Measurements from ENCODE around the gene FCGR3B.
A peak's percentile ranks its signal among the peaks of the same experiment; 100 is the strongest.
"Not testable (repeated sequence)": the region's sequence is repeated elsewhere in the genome, so short reads cannot be mapped to it uniquely, and the experiment has no call there.

FCGR3B gene
- total RNA-seq = 0 reads per million in 3 experiments

DNA sequence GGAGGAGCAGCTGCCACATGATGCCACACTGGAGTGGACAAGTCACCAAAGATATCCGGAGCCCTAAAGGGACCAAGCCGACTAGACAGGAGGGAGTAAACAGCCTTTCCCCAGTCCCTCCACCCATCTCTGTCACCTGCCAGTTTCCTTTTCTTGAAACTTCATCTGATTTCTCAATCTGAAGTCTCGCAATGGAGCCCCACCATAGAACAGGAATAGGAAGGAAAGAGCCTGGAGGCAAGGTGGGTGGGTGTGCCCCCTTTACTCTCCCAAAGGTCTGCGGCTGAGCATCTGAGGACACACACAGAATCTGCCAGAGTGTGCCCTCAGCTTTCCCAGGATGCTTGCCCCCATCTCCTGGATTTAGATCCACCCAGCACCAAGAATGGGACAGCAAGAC is at the start of gene FCGR3B:
Gene FCGR3B, minus strand, starts transcription at position 101 of the 400 bp plus-strand sequence. Its CDS starts 82 bp downstream, at position 19.
- DNase-seq = no peak

DNA sequence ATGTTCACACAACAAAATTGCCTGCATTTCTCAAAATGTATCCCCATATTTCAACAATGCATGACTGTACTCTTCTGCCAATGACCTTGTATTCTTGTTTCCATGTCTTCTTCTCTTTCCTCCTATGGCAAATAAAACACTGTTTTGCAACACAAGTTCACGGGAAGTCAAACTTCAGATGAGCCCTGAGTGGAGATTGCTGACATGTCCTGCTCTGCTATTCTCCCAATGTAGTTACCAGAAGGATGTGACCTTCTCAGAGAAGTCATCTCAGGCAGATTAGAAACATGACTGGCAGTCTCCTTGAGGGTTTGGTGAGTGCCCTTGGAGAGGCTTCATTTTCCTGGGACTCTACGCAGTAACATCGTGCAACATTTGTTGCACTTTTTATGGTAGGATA is 47.5 kb upstream of the FCGR3B start:
- DNase-seq = no peak

DNA sequence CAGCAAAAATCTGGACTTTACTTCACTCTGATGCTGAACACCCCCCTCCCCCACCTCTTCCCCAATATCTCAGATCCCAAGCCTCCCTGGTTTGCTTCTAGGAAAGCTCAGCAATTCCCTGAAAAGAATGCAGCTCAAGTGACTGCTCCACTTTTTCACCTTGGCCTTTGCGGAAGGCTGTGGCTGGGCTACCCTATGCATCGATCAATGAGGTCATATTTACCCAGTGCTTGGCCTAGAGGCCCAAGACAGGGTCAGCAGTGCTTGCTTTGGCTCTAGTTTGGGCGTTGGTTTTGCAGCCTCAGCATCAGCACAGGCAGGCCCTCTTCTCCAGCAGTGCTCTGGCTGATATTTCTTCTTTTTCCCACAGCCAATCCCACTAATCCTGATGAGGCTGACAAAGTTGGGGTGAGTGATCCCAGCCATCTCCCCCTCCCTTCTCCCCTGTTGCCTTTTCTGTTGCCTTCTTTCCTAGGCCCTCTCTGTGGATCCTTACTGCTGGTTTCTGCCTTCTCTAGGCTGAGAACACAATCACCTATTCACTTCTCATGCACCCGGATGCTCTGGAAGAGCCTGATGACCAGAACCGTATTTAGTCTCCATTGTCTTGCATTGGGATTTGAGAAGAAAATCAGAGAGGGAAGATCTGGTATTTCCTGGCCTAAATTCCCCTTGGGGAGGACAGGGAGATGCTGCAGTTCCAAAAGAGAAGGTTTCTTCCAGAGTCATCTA is 46.1 kb upstream of the FCGR3B start:
- DNase-seq = no peak

DNA sequence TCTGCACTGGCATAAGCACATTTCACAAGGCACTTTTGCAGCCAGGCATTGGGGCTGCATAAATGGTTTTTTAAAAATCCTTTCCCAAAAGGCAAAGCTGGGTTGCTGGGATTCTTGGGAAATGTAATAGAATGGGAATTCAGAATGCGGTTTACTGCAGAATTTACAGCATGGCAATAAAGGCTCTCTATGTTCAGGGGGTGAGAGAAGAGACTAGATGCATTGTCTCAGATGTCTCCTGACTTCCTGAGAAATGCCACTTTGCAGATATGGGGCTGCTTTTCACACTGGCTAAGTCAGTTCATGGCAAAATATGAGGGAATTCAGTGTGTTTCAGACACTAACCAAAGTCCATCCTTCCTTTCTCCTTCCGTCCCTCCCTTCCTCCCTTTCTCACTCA is 45.5 kb upstream of the FCGR3B start:
- DNase-seq = no peak

DNA sequence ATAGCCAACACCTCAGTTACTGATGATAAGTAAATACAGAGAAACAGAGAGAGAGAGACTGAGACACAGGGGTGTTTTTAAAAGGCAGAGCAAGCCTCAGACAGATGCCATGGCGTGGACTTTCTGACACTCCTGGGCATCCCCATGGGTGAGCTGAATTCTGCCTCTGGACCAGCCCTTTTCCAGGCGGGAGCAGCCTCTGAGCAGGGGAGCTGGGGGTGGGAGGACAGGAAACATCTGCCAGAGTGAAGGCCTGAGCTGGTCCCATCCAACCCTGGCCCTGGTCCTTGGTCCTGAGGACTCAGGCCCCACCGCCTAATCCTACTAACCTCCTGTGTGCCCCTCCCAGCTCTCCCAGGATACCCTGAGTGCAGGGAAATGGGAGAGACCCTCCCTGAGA is 43.9 kb upstream of the FCGR3B start:
- not testable (repeated sequence) for DNase-seq

DNA sequence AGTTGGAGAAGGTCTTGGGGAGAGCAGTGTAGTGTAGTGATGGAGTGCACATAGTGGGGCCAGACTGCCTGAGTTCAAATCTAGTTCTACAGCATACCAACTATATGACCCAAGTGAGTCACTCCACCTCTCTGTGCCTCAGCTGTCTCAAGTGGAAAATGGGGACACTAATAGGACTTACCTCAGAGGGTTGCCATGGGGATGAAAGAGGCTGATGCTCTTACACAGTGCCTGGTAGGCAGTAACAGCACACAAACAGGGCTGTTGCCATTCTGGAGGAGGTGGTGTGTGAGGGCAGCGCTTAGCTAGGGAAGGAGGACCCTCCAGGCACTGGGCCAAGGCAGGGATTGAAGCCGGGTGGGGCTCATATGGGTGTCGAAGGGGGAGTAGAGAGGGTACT is 43.5 kb upstream of the FCGR3B start:
- not testable (repeated sequence) for DNase-seq

DNA sequence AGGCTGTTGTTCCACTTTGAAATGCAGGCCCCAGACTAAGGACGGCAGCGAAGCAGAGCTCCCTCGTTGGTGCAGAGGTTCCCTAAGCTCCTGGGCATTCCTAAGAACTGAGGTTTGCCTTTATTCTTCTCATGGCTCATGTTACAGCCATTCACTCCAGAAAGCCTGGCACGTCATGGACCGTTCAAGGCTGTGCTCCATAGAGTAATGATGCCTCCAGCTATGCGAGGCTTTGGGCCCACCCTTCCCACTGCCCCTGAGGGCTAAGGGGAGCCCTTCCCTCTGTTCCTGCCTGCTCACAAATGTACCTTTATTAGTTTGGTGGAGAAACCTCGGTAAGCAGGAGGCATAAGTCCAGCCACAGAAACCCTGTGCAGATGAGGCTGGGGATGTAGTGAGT is 42.5 kb upstream of the FCGR3B start:
- DNase-seq = not testable (repeated sequence)

DNA sequence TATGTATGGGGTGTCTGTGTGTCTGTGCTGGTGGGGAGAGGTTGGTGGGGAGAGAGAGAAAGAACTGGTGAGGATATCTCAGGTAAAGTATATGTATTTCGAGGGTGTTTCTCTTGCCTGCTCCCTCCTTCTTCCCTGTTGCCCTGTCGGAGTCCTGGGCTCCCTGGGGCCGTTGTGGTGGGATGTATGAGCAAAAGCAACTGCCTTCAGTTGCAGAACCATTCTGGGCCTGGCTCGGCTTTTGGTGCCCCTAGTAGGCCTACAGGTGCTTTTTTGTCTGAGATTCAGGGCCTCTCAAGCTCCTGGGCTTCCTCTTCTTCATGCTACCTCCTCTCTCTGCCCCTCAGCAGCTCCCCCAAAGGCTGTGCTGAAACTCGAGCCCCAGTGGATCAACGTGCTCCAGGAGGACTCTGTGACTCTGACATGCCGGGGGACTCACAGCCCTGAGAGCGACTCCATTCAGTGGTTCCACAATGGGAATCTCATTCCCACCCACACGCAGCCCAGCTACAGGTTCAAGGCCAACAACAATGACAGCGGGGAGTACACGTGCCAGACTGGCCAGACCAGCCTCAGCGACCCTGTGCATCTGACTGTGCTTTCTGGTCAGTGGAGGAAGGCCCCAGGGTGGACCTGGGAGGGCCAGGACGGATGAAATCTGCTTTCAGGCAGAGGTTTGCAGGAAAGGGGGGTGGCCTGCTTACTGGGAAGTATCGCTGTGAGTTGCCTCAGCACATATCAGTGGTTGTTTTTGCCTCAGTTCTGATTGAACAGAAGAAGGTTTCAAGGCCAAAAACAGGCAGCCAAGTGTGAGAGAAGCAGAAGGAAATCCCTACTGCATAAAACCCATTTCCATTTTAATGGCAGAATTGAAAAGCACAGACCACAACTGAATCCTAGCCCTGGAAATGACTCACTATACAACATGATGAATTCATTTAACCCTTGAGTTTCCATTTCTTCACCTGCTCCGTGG is 40.4 kb upstream of the FCGR3B start:
- DNase-seq = not testable (repeated sequence)

DNA sequence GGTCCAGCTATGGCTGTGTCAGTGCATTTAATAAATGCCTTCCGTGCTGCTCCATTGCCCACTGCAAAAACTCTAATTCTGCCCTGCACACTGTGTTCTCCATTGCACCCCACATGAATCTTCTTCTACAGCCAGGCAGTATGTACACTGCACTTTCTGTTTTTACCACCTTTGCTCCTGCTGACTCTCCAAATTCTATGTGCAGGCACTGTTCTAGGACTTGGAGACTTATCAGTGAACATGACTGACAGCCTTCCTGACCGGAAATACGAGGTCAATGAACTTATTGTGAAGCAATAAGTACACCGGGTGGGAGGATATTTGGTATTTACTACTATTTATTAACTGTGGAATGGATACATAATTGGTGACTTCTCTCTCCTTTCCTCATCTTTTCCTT is 33.7 kb upstream of the FCGR3B start:
- not testable (repeated sequence) for DNase-seq

DNA sequence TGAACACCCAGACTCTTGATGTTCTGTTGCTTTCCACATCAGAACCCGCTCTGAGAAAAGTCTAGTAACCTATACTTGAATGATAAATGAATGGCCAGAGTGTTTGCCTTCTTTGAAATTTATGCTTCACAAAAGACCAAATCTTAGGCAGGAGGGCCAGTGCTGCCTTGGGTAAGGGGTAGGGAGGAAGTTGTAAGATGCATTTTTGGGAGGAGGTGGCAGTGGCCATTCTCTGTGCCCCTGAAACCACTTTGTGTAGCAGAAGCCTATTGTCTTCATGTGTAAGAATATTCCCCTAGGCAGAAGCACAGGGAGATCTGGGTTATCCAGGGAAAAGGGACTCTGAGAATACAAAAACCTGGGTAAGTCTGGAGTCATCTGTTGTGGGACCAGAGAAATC is 32.6 kb upstream of the FCGR3B start:
- not testable (repeated sequence) for DNase-seq

DNA sequence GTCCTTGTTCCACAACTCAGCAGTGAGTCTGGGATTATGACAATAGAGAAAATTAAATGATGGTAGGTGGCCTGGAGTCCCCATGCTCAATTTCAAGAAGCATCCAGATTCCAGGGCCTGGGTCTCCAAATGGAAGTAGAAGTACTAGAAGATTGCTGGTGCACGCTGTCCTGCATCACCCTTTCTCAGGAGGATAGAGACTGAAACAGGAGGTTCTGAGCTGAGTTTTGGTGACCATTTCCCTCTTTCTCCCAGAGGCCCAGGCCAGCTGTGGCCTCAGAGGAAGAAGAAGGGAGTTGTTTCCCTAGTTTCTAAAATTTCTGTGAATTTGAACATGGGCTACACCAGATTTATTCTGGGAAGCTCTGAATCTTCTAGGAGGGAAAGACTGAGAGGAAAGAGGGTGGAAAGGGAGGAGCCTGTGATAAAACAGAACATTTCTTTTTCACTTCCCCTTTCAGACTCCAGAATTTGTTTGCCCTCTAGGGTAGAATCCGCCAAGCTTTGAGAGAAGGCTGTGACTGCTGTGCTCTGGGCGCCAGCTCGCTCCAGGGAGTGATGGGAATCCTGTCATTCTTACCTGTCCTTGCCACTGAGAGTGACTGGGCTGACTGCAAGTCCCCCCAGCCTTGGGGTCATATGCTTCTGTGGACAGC is 31.8 kb upstream of the FCGR3B start, which contains the start of gene FCGR2B:
Gene FCGR2B, plus strand, starts transcription at position 460 of the 656 bp plus-strand sequence. Its CDS starts 99 bp downstream, at position 559.
- not testable (repeated sequence) for DNase-seq

DNA sequence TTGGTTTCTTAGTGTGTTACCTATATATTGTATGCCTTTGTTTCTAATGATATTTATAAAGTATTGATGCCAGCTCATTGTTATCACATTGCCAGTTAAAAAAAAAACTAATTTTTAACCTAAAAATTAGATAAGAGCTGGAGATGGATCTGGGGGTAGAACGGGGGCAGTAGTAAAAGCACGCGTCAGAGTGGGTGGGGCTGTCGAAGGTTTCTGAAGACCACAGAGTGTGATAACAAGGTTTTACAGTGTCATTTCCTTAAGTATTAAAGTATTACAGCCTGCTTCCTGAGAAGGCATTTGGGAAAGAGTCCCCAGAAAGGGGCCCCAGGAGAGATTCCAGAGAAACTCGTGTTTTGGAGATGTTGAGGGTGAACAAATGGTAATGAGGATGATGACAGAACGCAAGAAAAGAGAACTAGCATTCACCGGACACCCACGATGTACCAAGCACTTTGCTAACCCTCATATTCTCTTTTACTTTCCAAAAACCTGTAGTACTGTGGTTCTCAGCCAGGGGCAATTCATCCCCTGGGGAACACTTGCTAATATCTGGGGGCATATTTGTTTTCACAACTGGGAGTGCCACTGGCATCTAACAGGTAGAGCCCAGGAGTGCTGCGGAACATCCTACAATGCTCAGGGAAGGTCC is 30.8 kb upstream of the FCGR3B start:
- not testable (repeated sequence) for DNase-seq

DNA sequence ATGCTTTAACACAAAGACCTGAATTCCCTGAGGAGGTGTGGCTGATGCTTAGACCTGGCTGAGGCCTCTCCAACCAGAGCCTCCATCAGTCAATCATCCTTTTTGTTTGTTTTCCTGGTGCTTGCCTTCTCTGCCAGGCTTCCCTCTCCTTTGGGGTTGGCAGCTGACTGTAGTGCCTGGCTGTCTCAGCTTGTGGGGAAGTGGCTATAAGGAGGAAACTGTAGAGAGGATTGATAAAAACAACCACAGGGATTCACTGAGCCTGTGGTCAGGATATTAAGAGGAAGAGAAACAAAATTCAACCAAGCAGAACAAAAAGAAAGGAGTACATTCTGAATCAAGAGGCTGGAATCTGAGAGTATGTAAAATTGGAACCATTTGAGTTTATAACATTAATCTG is 27.5 kb upstream of the FCGR3B start:
- not testable (repeated sequence) for DNase-seq

DNA sequence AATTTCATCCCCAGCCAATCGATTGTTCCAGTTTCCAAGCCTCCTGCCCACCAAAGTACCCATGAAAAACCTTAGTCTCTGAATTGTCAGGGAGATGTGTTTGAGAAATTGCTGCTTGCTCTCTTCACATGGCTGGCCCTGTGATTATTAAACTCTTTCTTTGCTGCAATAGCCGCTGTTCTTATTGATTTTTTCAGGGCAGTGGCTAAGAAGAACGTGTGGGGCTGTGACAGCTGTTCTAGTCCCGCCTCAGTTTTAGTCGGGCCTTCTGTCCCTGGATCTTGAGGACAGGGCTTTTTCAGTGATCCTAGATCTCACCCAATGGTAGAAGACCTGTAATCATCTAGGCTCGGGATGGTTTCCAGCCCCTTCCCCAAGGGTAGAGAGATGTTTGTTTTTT is 23.0 kb upstream of the FCGR3B start:
- not testable (repeated sequence) for DNase-seq

DNA sequence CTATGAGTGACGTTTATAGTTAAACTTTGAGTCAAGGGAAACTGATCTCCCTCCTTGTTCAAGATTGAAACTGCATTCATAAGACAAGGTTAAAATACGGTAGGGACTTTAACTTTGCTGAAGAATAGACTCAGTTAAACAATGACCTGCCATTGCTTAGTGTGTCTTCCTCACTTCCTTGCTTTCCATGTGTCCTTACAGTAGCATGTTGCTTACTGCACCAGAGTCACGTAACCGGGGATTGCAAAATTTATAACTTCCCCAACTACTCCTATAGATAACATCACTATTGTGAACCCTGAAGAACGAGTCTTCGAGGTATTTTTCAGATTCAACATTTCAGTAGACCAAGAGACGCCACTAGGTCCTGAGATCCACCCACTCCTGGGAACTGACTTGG is 22.6 kb upstream of the FCGR3B start:
- DNase-seq = not testable (repeated sequence)

DNA sequence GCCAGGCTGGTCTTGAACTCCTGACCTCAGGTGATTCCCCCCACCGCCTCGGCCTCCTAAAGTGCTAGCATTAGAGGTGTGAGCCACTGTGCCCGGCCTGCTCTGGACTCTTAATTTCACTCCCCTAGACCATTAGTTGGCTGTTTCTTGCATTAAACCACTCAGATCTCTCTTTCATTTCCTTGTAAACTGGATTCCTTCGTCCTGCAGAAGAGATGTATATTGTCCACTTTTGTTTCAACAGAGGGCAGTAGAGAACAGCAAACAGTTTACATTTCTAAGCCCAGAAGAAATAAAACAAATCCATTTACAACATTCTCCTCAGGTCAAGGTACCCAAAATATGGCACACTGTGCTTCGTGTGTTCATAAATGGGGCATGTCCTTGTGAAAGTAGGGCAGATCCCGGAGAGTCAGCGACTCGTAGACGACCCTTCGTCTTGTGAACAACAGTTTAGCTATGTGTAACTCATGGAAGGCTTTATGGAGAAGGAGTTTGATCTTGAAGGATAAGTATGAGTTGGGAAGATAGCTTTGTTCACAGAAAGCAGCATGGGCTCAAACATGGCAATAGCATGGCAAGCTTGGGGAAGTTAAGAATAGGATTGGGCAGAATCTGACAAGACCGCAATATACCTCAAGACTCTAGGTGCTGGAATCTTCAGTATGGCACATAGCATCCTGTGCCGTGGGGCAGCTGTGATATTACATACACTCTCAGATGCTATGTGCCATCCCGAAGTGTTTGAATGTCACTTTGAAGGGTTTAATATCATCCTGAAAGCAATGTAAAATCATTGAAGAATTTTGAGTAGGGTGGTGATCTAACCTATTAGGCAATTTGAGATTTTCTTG is 16.8 kb upstream of the FCGR3B start:
- peak; percentile 24 for DNase-seq

DNA sequence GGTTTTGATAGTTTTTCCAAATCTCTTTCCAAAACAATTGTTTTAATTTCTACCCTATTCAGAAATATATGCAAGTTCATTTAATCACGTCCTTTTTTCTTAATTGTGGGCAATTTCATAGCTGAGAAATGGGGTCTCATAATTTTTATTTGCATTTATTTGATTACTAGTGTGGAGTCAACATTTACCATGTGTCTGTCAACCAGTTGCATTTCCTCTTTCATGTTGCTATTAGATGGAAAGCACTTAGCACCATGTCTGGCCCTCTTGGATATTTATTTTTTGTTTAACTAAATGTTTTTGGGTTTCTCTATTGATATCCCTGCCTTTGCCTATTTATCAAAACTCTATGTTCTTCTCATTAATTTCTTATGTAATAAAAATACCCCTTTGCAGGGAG is 13.9 kb upstream of the FCGR3B start:
- DNase-seq = not testable (repeated sequence)

DNA sequence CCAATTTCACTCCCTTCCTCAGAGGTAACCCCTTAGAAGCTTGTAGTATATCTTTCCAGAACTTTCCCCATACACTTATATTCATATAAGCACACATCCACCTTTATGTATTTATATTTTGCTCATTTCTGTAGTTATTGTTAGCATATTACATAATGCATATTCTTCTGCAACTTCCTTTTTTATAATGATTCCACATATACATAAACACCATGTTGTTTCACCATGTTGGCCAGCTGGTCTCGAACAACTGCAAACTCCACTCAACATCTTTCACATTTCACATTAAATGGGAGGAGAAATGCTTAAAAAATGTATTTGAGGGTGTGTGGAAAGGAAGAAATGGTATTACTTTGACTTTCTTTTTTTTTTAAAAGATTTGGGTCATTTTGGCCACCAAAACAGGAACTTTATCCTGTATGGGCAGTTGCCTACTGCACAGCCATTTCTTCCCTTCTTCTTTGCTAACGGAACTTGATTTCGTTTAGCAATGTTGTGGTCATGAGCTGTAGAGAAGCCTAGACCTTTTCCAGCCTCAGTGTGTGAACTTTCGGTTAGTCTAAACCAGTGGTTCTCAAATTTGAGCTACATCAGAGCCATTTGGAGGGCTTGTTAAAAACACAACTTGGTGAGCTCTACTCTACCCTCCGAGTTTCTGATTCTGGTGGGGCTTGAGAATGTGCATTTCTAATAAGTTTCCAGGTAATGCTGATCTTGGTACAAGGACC is 12.7 kb upstream of the FCGR3B start:
- not testable (repeated sequence) for DNase-seq

DNA sequence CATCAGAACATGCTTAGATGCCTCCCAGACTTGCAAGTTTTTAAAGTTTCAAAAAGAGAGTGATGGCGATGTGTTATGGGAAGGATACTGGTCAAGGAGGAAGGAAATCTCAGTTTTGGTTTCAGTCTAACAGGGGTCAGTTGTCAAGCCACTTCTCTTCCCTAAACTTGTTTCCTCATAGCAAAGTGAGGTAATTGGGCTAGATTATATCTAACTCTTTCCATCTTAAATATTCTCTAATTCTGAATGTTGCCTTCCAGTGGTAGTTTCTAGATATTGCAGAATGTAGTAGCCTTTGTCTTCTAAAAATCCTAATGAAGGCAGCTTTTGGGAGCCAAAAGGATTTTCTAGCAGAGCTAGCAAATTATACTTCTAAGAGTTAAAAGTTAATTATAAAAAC is 11.7 kb upstream of the FCGR3B start:
- not testable (repeated sequence) for DNase-seq

DNA sequence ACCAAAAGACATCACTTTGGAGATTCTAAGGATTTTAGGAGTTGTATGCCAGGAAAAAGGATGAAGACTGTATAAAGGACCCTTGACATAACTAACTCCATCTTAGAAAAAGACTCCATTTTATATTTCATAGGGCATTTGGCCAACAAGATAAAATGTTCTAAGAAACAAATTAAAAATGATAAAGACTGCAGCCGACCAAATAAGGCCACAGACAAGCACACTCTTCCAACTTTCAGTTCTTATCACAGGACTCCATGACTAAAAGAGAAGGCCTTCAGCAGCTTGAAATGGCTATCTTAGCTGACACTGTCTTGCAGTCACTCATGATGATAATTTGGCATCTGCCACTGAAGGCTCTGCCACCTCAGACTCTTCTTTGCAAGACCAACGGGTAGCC is 8.2 kb upstream of the FCGR3B start:
- not testable (repeated sequence) for DNase-seq
